Tibial nerve (tissue), 4 donors: Measurements from ENCODE around the gene VAMP1. TPM values are rescaled to one million over a fixed set of nuclear protein-coding genes. Genes with fewer than 3 reads are reported as not detected.
A peak's percentile ranks its signal among the peaks of the same experiment; 100 is the strongest.
"Not testable (repeated sequence)": the region's sequence is repeated elsewhere in the genome, so short reads cannot be mapped to it uniquely, and the experiment has no call there.

Experiments
- DNase-seq, 2 donors: peaks; one replicate each; pipeline ENCODE4 v3.0.0-alpha.2; 2019; ENCODE audit warnings: low spot score in 2 of 2
- H3K27ac ChIP-seq, 4 donors: fragments of 200-600 bp; sonication (generic) in 3 of 4; one replicate each; pipeline ENCODE4 v1.5.1; 2017 to 2019; ENCODE audit warnings: mild to moderate bottlenecking in 1 of 4
- H3K27me3 ChIP-seq, 2 donors: fragments of 200-600 bp; sonication (generic) in 1 of 2; one replicate each; pipeline versions ENCODE4 v1.5.1 to v1.6.0; 2017 to 2019
- H3K36me3 ChIP-seq, 3 donors: fragments of 200-600 bp; sonication (generic); one replicate each; pipeline ENCODE4 v1.5.1; 2018 to 2019
- H3K4me1 ChIP-seq, 4 donors: fragments of 200-600 bp; sonication (generic) in 3 of 4; one replicate each; pipeline ENCODE4 v1.5.1; 2017 to 2019
- H3K4me3 ChIP-seq, 4 donors: fragments of 200-600 bp; sonication (generic) in 3 of 4; one replicate each; pipeline ENCODE4 v1.5.1; 2017 to 2019; ENCODE audit warnings: mild to moderate bottlenecking in 1 of 4, moderate library complexity in 1 of 4
- H3K9me3 ChIP-seq, 4 donors: fragments of 200-600 bp; sonication (generic) in 3 of 4; one replicate each; pipeline ENCODE4 v1.5.1; 2017 to 2019
- CTCF ChIP-seq, 5 experiments: fragments of 200-600 bp in 3 of 5; fragments of 450-650 bp in 2 of 5; sonication (generic) in 3 of 5; IDR thresholded peaks; one replicate each; pipeline ENCODE4 v1.5.1; 2016 to 2019; ENCODE audit warnings: antibody characterized with exemption in 5 of 5, mild to moderate bottlenecking in 3 of 5, moderate library complexity in 2 of 5
- EP300 ChIP-seq, 2 donors: sonication (generic); formaldehyde crosslinking; IDR thresholded peaks; one replicate each; pipeline ENCODE4 v1.6.1; 2017; ENCODE audit warnings: antibody characterized with exemption in 2 of 2, mild to moderate bottlenecking in 1 of 2
- POLR2A ChIP-seq, 2 donors: fragments of 450-650 bp; IDR thresholded peaks; one replicate each; pipeline ENCODE4 v1.6.1; 2017; ENCODE audit warnings: antibody characterized with exemption in 2 of 2, mild to moderate bottlenecking in 2 of 2, moderate library complexity in 2 of 2
- WGBS, 2 donors: methylation state at CpG; one replicate each; pipeline ENCODE4 v1.1.5; 2018; 5-methylcytosine and 5-hydroxymethylcytosine counted together
- total RNA-seq, 4 donors: library from RNA; depleted of rRNA; stranded (reverse); fragments of >200 nt; gene quantifications; one replicate each; pipeline ENCODE4 v1.1.0, GENCODE V29; 2016

Gene VAMP1
- total RNA-seq, 4 donors from 2014 or later: 12.0 to 31.0 (median 19.3) TPM

- Histone ChIP-seq H3K4me1 (peaks cover 0 to 19% (median 5%) of the 10 kb centered on the region in 4 donors), H3K27me3 (no peaks in the 10 kb centered on the region), H3K27ac (no peak overlapping the region), H3K4me3 (no peak overlapping the region), H3K9me3 (no peaks in the 10 kb centered on the region), H3K36me3 (peaks cover 0 to 4% (median 0%) of the 10 kb centered on the region in 3 donors)
- 79 to 83% methylated on average over 13 to 17 of the region's 17 CpGs for WGBS, 2 donors
- no peak for TF ChIP-seq EP300 (IDR thresholded peaks at IDR 0.05)
- DNase-seq: no peak
These were observed 36.0 kb downstream of the VAMP1 start for GRCh38 chr12:6434205-6435140.

- H3K9me3 ChIP-seq: no peaks in the 10 kb centered on the region
- 86 to 89% methylated on average over 5 of the region's 5 CpGs for WGBS, 2 donors
These were observed 37.5 kb downstream of the VAMP1 start for GRCh38 chr12:6432991-6433390.

GRCh38 chr12:6430124-6430989 is 40.1 kb downstream of the VAMP1 start:
- H3K4me1 ChIP-seq: peaks cover 0 to 19% (median 5%) of the 10 kb centered on the region in 4 donors
- peak; percentile 84 to 87 for DNase-seq
- no peaks in the 10 kb centered on the region for H3K27me3 ChIP-seq
- 16 to 21% methylated on average over 19 of the region's 19 CpGs for WGBS, 2 donors
- TF ChIP-seq CTCF (IDR thresholded peaks at IDR 0.05): peak in 1 of 5 experiments; percentile 23
- peak; percentile 44 to 88 for TF ChIP-seq EP300 (IDR thresholded peaks at IDR 0.05)
- no peak for TF ChIP-seq POLR2A (IDR thresholded peaks at IDR 0.05)
- H3K9me3 ChIP-seq: no peaks in the 10 kb centered on the region
- H3K36me3 ChIP-seq: no peaks in the 10 kb centered on the region
- H3K27ac ChIP-seq: peak overlapping the region; percentile 43 to 93 (median 78)
- H3K4me3 ChIP-seq: peak overlapping the region; percentile 9 to 39 (median 18)

More at GRCh38 chr12:6432991-6433390, 37.5 kb downstream of the VAMP1 start:
- H3K4me3 ChIP-seq: no peak overlapping the region
- no peaks in the 10 kb centered on the region for H3K36me3 ChIP-seq
- TF ChIP-seq CTCF (IDR thresholded peaks at IDR 0.05) (no peak), EP300 (IDR thresholded peaks at IDR 0.05) (no peak), POLR2A (IDR thresholded peaks at IDR 0.05) (no peak)
- peaks cover 0 to 19% (median 5%) of the 10 kb centered on the region in 4 donors for H3K4me1 ChIP-seq
- H3K27me3 ChIP-seq: no peaks in the 10 kb centered on the region
- H3K27ac ChIP-seq: no peak overlapping the region
- DNase-seq: no peak

GRCh38 chr12:6428326-6428725 is 42.2 kb downstream of the VAMP1 start:
- H3K4me1 ChIP-seq: peaks cover 0 to 27% (median 10%) of the 10 kb centered on the region in 4 donors
- H3K9me3 ChIP-seq: no peaks in the 10 kb centered on the region
- 84 to 88% methylated on average over 3 of the region's 3 CpGs for WGBS, 2 donors
- DNase-seq: no peak
- no peak overlapping the region for H3K4me3 ChIP-seq
- peak overlapping the region in 1 of 4 donors; percentile 2 for H3K27ac ChIP-seq
- TF ChIP-seq CTCF (IDR thresholded peaks at IDR 0.05) (no peak), EP300 (IDR thresholded peaks at IDR 0.05) (no peak), POLR2A (IDR thresholded peaks at IDR 0.05) (no peak)
- H3K27me3 ChIP-seq: no peaks in the 10 kb centered on the region
- no peaks in the 10 kb centered on the region for H3K36me3 ChIP-seq

- WGBS, 2 donors: 95 to 98% methylated on average over 10 of the region's 10 CpGs
- not testable (repeated sequence) for DNase-seq, H3K36me3 ChIP-seq, H3K9me3 ChIP-seq, H3K4me3 ChIP-seq, H3K27me3 ChIP-seq
- H3K27ac ChIP-seq: peak overlapping the region in 1 of 4 donors; percentile 2
- peaks cover 0 to 29% (median 10%) of the 10 kb centered on the region in 4 donors for H3K4me1 ChIP-seq
These were observed 42.7 kb downstream of the VAMP1 start for GRCh38 chr12:6427796-6428195.
